Lung (tissue), 12 donors: Measurements from ENCODE around the gene CDC42BPB. TPM values are rescaled to one million over a fixed set of nuclear protein-coding genes. Genes with fewer than 3 reads are reported as not detected.
"Not testable (repeated sequence)": the region's sequence is repeated elsewhere in the genome, so short reads cannot be mapped to it uniquely, and the experiment has no call there.

Experiments used
- ATAC-seq: fragments of 200-7000 bp; cut with Tn5 transposase; one replicate; pipeline ENCODE4 v1.9.1; 2020; ENCODE audit warnings: moderate number of reproducible peaks; ENCODE audit not compliant: insufficient read depth, low FRiP score
- DNase-seq, 3 donors: peaks; one replicate each; pipeline ENCODE4 v3.0.0-alpha.2; 2013 to 2017
- H3K27ac ChIP-seq, 2 donors: one replicate each; pipeline ENCODE4 v1.5.1; 2013; ENCODE audit warnings: mild to moderate bottlenecking in 2 of 2, moderate library complexity in 2 of 2, control low read depth in 1 of 2, inconsistent platforms in 1 of 2, low read depth in 1 of 2, low read length in 1 of 2
- H3K27me3 ChIP-seq, 3 donors: one replicate each; pipeline ENCODE4 v1.5.1; 2013; ENCODE audit warnings: low read length in 2 of 3; ENCODE audit not compliant: control insufficient read depth in 3 of 3, insufficient read depth in 3 of 3
- H3K36me3 ChIP-seq, 4 donors: one replicate each; pipeline ENCODE4 v1.5.1; 2013; ENCODE audit warnings: low read length in 4 of 4, mild to moderate bottlenecking in 1 of 4, moderate library complexity in 1 of 4; ENCODE audit not compliant: control insufficient read depth in 4 of 4, insufficient read depth in 4 of 4
- H3K4me1 ChIP-seq, 5 donors: one replicate each; pipeline ENCODE4 v1.5.1; 2013; ENCODE audit warnings: low read length in 5 of 5, mild to moderate bottlenecking in 2 of 5, moderate library complexity in 1 of 5; ENCODE audit not compliant: control insufficient read depth in 5 of 5, insufficient read depth in 5 of 5
- H3K4me3 ChIP-seq: one replicate; pipeline ENCODE4 v1.5.1; 2013; ENCODE audit warnings: mild to moderate bottlenecking, control low read depth, moderate library complexity
- H3K9ac ChIP-seq, 2 donors: one replicate each; pipeline ENCODE4 v1.5.1; 2013; ENCODE audit warnings: low read length in 2 of 2, control low read depth in 1 of 2; ENCODE audit not compliant: insufficient read depth in 1 of 2
- H3K9me3 ChIP-seq, 4 donors: one replicate each; pipeline ENCODE4 v1.5.1; 2013; ENCODE audit warnings: low read length in 3 of 4, mild to moderate bottlenecking in 1 of 4, moderate library complexity in 1 of 4; ENCODE audit not compliant: control insufficient read depth in 4 of 4, insufficient read depth in 3 of 4
- CTCF ChIP-seq: IDR thresholded peaks from 2 replicates; pipeline ENCODE4 v1.5.1; 2012; ENCODE audit warnings: mild to moderate bottlenecking; ENCODE audit errors: control extremely low read depth, extremely low read depth
- WGBS, 2 donors: extraction: QIAGEN DNeasy Blood & Tissue Kit; methylation state at CpG; one replicate each; pipeline ENCODE4 v1.1.7; 2013; 5-methylcytosine and 5-hydroxymethylcytosine counted together
- polyA plus RNA-seq, 2 donors: library from polyadenylated mRNA; stranded (reverse); fragments of 200-250 nt; gene quantifications; one replicate each; pipeline ENCODE4 v1.2.1, GENCODE V29; 2013
- total RNA-seq, 2 donors: library from RNA; depleted of rRNA in 1 of 2; stranded (reverse); fragments of >200 nt in 1 of 2; gene quantifications; one replicate each; pipeline ENCODE4 v1.2.1, GENCODE V29; 2014 to 2021
- donor health status: control.
- donor health status: control.
- donor health status: Bipolar disorder and iron deficiency.
- donor health status: healthy.
- donor health status: DM: yes; HTN: yes; CAD: no.

CDC42BPB gene
- total and polyA plus RNA-seq, 4 donors = 39.3 to 97.9 (median 66.6) TPM

DNA sequence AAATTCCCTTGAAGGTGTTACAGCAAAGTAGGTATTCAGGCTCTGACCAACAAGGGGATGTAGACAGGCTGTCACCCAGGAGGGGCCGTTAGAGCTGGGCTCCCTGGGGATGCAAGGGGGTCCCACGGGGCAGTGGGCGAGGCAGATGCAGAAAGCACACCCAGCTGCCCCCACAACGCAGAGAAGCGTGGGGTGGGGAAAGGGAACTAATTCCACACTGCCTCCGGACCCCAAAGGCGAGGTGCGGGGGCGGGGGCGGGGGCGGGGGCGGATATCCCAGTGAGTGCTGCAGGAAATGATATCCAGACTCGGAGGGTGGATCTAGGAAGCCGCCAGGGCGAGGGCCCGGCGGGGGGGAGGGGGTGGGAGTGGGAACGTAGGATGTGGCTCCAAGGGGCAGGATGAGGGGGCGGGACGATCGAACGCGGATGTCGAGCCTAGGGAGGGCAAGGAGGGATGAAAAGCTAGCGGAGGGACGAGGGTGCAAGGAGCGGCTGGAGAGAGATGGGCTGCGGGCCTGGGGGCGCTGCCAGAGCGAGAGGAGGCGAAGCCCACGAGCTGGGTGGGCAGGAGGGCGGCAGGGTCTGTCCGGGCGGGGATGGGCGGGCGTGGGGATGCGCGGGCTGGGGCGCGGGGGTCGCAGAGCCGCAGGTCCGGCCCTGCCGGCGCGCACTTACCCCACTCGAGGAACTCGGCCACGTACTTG, 874 bp downstream of the CDC42BPB start:
- no peaks in the 10 kb centered on the region for H3K27me3 ChIP-seq
- DNase-seq (peak; percentile 86 to 89 (median 87)), ATAC-seq (peak; percentile 29)
- H3K4me1 ChIP-seq = peaks cover 0 to 29% (median 11%) of the 10 kb centered on the region in 5 donors
- peak overlapping the region; percentile 96 to 99 for H3K27ac ChIP-seq
- H3K36me3 ChIP-seq = no peaks in the 10 kb centered on the region
- H3K4me3 ChIP-seq = peak overlapping the region; percentile 99
- TF ChIP-seq CTCF = no peak
- peaks cover 0 to 1% (median 0%) of the 10 kb centered on the region in 4 donors for H3K9me3 ChIP-seq
- WGBS, 2 donors = 2% methylated on average over 41 to 50 of the region's 50 CpGs
- H3K9ac ChIP-seq = peak overlapping the region; percentile 12 to 64

DNA sequence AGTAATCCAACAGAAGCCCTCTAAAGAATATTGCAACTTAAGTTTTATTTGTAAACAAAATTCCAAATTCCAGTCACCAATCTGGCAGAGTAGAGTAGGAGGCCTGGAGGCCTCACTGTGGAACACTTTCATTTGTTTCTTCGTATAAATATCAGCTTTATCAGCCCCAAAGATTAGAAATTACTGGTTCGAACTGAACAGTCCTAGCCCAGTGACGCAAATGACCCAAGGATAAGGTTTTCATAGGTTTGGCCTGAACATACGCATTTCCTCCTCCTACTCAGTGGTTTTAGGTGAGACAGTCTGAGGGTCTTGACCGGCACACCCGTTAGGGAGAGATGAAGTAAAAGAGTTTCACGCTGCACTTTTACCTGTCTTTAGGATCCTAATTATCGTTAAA, 1.7 kb downstream of the CDC42BPB start:
- ATAC-seq (no peak), DNase-seq (peak in 2 of 3 donors; percentile 20 to 26)
- H3K9me3 ChIP-seq = peaks cover 0 to 1% (median 0%) of the 10 kb centered on the region in 4 donors
- H3K4me3 ChIP-seq = peak overlapping the region; percentile 38
- peaks cover 0 to 29% (median 11%) of the 10 kb centered on the region in 5 donors for H3K4me1 ChIP-seq
- H3K36me3 ChIP-seq = no peaks in the 10 kb centered on the region
- TF ChIP-seq CTCF = no peak
- H3K9ac ChIP-seq = peak overlapping the region; percentile 12 to 64
- peak overlapping the region; percentile 52 to 63 for H3K27ac ChIP-seq
- no peaks in the 10 kb centered on the region for H3K27me3 ChIP-seq
- 60 to 74% methylated on average over 8 of the region's 8 CpGs for WGBS, 2 donors

DNA sequence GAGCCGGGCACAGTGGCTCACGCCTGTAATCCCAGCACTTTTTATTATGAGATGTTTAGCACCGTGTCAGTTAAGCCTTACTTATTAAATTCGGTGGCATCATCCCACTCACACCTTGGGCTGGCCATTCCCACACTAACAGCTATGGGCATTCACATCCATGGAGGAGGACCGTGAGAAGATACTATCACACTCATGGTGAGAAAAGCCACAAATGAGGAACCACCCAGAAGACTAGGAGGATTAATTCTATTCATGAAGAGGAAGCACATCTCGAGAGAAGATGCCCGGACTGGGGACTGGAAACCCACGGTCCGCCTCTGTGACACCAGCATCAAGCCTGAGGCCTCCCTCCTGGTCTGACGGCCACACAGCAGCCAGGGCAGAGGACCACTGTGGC, 4.9 kb downstream of the CDC42BPB start:
- H3K27me3 ChIP-seq = no peaks in the 10 kb centered on the region
- H3K9me3 ChIP-seq = no peaks in the 10 kb centered on the region
- ATAC-seq (no peak), DNase-seq (no peak)
- WGBS, 2 donors = 48 to 69% methylated on average over 10 of the region's 10 CpGs
- TF ChIP-seq CTCF = no peak
- peaks cover 3 to 11% (median 6%) of the 10 kb centered on the region in 5 donors for H3K4me1 ChIP-seq
- no peak overlapping the region for H3K4me3 ChIP-seq
- H3K9ac ChIP-seq = no peak overlapping the region
- no peak overlapping the region for H3K27ac ChIP-seq
- no peaks in the 10 kb centered on the region for H3K36me3 ChIP-seq

GRCh38 chr14:103050935-103051334, 6.4 kb downstream of the CDC42BPB start:
- 74 to 90% methylated on average over 5 of the region's 5 CpGs for WGBS, 2 donors
- Histone ChIP-seq H3K27ac (no peak overlapping the region), H3K4me3 (no peak overlapping the region), H3K36me3 (peaks cover 0 to 2% (median 0%) of the 10 kb centered on the region in 4 donors), H3K9me3 (no peaks in the 10 kb centered on the region), H3K27me3 (no peaks in the 10 kb centered on the region), H3K4me1 (peaks cover 3 to 11% (median 9%) of the 10 kb centered on the region in 5 donors), H3K9ac (no peak overlapping the region)
- DNase-seq = no peak
- no peak for TF ChIP-seq CTCF
- ATAC-seq = no peak

DNA sequence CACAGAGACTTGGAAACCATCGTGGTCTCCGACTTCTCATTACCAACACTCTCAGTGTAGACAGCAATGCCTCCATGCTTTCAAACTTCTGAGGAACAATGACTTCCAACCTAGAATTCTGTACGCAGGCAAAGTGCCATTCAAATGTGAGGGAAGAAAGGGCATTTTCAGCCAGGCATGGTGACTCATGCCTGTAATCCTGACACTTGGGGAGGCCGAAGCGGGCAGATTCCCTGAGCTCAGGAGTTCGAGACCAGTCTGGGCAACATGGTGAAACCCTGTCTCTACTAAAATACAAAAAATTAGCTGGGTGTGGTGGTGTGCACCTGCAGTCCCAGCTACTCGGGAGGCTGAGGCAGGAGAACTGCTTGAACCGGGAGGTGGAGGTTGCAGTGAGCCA, 9.9 kb downstream of the CDC42BPB start:
- H3K4me1 ChIP-seq = peaks cover 0 to 17% (median 11%) of the 10 kb centered on the region in 5 donors
- H3K9me3 ChIP-seq, H3K36me3 ChIP-seq, H3K4me3 ChIP-seq, H3K27ac ChIP-seq, ATAC-seq, DNase-seq, H3K9ac ChIP-seq, H3K27me3 ChIP-seq: not testable (repeated sequence)
- WGBS, 2 donors = 95 to 96% methylated on average over 8 of the region's 8 CpGs
